GM19035 (cell line): ENCODE data around the gene MRPL18.
"Not testable (repeated sequence)": the region's sequence is repeated elsewhere in the genome, so short reads cannot be mapped to it uniquely, and the experiment has no call there.

Experiments
- ATAC-seq: cut with Tn5 transposase; IDR thresholded peaks from one replicate; pipeline ENCODE4 v1.9.1; 2021; ENCODE audit not compliant: unreplicated experiment

The MRPL18 gene

GRCh38 chr6:159772196-159772595 lies 18.1 kb upstream of the MRPL18 start:
- ATAC-seq: no peak

DNA sequence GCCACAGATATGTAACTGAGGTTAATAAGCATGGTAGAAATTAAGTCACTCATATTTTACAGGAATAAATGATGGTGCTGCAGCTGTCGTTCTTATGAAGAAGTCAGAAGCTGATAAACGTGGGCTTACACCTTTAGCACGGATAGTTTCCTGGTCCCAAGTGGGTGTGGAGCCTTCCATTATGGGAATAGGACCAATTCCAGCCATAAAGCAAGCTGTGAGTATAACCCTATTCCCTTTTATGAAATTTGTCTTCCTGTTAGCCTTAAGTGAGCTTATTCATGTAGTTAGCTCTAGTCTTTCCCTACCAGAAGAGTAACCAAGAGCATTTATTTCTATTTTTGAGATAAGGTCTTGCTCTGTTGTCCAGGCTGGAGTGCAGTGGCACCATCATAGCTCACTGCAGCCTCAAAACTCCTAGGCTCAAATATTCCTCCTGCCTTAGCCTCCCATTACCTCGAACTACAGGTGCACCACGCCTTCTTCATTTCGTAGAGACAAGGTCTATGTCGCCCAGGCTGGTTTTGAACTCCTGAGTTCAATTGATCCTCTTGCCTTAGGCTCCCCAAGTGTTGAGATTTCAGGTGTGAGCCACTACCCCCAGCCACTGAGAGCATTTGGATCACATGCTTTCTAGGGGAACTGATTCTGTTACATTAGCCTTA lies 12.9 kb upstream of the MRPL18 start:
- ATAC-seq: no peak

GRCh38 chr6:159778131-159778530 lies 12.1 kb upstream of the MRPL18 start:
- no peak for ATAC-seq

DNA sequence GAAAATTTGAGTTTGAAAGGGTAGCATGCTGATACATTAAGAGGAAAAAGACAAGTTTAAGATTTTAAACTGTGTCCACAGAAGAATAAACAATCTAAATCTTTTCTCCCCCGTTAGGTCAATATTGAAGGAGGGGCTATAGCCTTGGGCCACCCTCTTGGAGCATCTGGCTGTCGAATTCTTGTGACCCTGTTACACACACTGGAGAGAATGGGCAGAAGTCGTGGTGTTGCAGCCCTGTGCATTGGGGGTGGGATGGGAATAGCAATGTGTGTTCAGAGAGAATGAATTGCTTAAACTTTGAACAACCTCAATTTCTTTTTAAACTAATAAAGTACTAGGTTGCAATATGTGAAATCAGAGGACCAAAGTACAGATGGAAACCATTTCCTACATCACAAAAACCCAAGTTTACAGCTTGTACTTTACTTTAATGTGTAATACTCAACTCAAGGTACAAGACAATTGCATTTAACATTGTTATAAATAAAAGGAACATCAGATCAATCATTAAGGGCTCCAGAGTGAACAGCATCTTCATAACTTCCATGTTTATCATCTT lies 11.6 kb upstream of the MRPL18 start:
- no peak for ATAC-seq

DNA sequence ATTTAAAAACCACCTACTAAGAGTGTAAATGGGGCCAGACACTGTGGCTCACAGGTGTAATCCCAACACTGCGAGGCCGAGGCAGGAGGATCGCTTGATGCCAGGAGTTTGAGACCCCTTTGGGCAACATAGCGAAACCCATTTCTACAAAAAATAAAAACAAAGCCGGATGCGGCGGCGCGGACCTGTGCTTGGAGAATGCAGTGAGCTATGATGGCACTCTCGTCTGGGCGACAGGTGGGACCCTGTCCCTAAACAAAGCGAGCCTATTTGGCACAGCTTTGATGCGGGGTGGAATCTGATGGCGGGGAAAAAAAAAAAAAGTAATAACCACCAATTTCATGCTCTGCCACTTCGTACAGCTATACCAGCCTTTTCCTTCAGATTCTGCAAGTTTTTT lies 2.0 kb upstream of the MRPL18 start:
- ATAC-seq: no peak

DNA sequence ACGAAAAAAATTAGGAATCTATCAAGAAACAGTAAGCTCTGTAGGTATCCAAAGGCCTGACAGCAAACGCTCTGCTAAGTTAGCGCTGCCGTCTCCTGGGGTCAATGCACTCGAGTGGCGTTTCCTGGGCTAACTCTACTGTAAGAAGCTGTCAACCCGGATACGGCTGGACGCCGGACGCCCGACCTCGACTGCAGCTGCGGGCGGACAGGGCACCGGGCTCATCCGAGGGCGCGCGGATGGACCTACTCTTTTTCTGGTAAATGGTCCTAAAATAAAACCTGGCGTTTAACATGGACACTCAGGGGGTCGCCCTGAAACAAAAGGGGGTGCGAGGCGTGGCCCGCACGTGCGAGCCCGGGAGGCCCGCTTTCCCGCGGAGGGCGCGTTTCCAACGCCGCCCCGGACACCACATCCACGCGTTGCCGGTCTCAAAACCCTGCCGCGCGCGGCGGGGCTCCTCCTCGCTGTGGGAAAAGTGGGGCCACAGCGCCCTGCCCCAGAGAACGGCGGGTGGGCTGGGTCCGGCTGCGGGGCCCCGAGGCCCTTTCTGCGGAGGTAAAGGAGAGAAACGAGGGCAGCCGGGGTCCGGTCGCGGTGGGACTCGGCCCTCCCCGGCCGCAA lies 1.4 kb upstream of the MRPL18 start:
- peak; percentile 0 for ATAC-seq

DNA sequence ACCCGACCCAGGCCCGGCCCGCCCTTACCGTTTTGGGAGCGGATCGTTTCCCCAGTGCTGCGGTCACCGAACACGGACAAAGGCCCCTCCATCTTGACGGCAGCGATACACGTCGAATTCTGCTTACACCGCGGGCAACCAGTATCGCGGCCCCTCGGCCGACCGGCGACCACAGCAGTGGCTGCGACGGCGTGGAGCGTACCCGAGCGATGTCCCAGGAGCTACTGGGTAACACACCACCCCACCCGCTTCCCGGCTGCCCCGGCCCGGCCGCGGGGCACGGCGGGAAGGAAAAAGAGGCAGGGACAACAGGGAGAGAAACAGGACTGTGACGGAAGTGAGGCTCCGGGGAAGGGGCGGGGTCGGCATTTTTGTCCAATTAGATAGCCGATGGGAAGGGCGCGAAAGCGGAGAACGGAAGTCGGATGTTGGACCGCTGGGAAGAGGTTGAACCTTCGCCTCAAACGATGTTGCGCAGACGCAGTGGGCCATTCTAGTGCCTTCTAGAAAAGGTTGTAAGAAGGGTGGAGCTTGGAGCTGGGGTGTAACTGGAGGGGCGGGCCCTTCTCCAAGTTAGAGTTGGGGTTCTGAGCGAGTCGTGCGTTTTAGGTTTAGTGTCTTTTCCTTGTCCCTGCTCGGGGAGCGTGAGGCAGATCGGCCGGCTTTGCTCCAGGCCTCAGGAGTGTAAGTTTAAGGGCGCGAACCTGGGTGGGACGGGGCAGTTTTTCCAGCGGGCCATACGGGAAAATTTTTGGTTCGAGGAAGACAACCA lies 704 bp upstream of the MRPL18 start, which contains the start of gene TCP1:
TSS of gene TCP1 (minus strand) at position 226 of the 772 bp plus-strand sequence. CDS start at position 92, 134 bp downstream.
- peak; percentile 68 for ATAC-seq

- no peak for ATAC-seq
These were observed 810 bp downstream of the MRPL18 start for GRCh38 chr6:159790956-159791598.

GRCh38 chr6:159794976-159795375 lies 4.7 kb downstream of the MRPL18 start:
- ATAC-seq: not testable (repeated sequence)

DNA sequence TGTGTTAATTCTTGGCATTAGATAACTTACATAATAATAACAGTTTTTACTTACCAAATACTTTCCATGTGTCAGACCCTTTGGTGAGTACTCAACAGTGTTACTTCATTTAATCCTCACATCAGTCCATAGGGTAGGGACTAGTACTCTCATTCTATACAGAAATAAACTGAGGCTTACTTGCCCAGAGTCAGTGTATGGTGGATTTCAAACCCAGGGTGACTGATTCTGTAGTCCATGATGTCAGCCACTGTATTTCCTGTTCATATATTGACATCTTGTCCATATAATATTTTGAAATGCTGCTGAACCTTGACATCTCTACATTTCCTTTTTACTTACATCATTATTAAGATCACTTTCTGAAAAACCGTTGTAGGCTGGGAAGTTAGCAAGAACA lies 7.3 kb downstream of the MRPL18 start:
- no peak for ATAC-seq

DNA sequence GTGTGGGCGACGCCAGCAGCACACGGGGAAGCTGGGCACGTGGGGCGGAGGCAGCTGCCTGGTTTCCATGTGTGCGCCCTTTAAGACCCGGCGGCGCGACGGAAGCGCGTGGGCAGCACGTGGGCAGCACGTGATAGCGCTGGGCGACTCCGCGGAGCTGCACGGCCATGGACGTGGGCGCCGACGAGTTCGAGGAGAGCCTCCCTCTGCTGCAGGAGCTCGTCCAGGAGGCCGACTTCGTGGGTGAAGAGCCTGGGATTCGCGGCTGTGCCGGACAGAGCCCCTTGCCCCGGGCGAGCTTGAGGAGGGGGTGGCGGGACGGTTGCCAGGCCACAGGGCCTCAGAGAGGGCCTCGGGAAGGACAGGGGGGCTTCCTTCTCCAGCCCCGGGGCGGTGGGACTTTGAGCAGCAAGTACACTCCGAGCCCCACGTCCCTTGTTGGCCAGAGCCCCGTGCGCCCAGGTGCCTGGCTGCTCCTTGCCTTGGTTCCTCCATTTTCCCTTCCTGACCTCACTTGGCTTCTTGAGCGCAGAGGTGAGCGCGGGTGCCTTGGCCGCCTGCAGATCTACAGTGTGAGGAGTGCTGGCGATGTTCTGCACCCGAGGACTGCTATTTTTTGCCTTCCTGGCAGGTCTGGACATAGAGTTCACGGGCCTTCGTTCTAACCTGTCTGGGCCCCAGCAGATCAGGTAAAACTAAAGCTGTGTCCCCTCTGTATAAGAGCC lies 10.0 kb downstream of the MRPL18 start, which contains the start of gene PNLDC1:
TSS of gene PNLDC1 (plus strand) at position 136 of the 725 bp plus-strand sequence. CDS start at position 168, 32 bp downstream.
- no peak for ATAC-seq

DNA sequence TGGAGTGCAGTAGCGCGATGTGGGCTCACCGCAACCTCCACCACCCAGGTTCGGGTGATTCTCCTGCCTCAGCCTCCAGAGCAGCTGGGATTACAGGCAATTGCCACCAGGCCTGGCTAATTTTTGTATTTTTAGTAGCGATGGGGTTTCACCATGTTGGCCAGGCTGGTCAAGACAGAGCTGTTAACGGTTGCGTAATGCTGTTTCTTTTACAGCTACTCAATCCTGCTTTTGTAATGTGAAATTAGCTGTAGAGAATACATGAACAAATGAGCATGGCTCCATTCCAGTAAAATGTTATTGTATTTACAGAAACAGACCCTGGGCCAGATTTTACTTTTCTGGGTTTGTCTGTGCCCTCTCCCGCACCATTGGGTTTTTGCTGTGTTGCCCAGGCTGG lies 11.7 kb downstream of the MRPL18 start:
- no peak for ATAC-seq

GRCh38 chr6:159804504-159804903 lies 14.2 kb downstream of the MRPL18 start:
- no peak for ATAC-seq

GRCh38 chr6:159805440-159806020 lies 15.3 kb downstream of the MRPL18 start:
- ATAC-seq: no peak

DNA sequence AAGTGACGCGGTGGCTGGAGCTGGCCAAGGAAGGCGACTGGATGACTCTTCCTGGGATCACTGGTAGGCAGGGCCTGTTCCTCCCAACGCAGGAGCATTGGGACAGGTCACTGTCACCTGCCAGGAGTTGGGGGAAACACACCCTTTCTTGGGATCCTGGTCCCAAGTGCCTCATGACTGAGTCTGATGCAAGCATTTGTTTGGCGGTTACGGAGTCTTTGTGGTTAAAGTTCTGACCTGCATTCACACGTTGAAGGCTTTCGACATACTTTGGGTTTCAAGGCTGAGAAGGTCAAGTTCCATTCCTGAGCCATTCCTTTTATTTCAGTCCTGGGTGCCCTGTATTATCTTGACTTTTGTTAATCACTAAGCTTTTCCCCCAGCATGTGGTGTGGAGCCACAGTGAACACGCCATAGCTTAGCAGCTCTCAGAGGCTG lies 15.8 kb downstream of the MRPL18 start:
- ATAC-seq: no peak

DNA sequence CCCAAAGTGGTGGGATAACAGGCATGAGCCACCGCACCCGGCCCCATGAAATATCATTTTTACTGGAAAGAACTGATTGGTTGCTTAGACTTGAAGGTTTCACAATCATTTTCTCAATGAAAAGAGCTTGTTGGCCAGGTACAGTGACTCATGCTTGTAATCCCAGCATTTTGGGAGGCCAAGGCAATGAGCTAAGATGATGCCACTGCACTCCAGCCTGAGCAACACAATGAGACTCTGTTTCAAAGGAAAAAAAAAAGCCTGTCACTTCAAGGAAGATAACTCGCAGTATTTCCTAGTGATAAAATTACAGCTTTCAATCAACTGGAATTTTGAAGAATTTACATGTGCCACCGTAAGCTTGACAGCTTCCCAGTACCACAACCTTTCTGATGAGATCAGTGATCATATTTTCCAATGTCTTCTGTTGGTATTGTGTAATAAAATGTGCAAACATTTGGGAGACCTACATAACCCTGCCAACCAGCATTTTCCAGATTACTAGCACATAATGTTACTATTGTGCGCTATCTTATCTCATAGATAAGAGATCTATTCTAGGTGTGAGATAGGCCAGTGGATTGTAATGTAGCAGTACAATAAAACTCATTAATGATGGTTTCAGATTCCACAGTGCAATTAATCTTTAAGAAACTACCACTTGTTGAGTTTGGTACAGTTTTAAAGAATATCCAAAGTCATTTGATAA lies 17.0 kb downstream of the MRPL18 start:
- ATAC-seq: no peak

DNA sequence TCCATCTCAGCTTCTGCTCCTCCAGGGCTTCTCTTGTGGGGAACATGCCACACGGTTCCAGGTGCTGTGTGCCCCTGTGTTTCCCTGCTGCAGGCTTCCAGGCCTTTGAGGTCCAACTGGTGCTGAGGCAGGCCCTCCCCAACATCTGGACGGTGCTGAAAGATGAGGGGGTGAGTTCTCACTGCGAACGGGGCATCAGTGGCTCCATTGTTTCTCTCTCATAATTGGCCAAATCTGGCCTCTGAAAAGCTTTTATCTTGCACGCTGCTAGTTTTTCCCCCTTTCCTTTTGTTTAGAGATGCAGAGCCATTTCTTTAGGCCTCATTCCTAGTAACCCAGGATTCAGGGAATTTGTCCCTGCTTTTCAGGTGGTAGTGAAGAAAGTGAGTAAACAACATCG lies 18.4 kb downstream of the MRPL18 start:
- ATAC-seq: no peak

GRCh38 chr6:159809149-159809548 lies 18.9 kb downstream of the MRPL18 start:
- ATAC-seq: no peak

DNA sequence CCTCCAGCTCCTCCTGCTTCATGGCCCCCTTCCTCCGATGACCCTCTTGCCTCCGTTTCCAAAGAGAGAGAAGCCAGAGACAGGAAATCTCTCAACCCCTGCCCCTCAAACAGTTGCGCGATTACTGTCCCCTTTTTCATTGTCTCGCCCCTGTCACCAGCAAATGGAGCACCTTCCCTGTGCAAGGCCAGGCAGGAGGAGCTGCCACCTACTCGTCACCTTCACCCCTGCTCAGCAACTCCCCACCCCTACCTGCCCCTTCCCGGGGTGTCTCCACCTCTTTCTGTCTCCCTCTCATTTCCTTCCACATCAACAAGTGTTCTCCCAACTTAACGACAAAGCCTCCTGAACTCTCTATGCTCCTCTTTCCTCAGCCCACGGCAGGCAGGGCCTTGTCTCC lies 23.5 kb downstream of the MRPL18 start:
- ATAC-seq: no peak
